HFFc6 (cell line): Measurements from ENCODE around the gene FCN1. TPM values are rescaled to one million over a fixed set of nuclear protein-coding genes. Genes with fewer than 3 reads are reported as not detected.

Source experiments
- DNase-seq: peaks from one replicate; pipeline ENCODE4 v3.0.0-alpha.2; 2018
- H3K27ac Mint-ChIP-seq: 2 replicates; pipeline ENCODE4 v1.8.0; 2020; ENCODE audit warnings: mild to moderate bottlenecking, mixed read lengths
- H3K27me3 Mint-ChIP-seq: 2 replicates; pipeline ENCODE4 v1.8.0; 2021; ENCODE audit warnings: mild to moderate bottlenecking, moderate library complexity, mixed read lengths; ENCODE audit not compliant: insufficient read depth
- H3K36me3 Mint-ChIP-seq: 2 replicates; pipeline ENCODE4 v1.8.0; 2021; ENCODE audit warnings: low read depth, mixed read lengths
- H3K4me1 Mint-ChIP-seq: 2 replicates; pipeline ENCODE4 v1.8.0; 2020; ENCODE audit warnings: low read depth, mixed read lengths
- H3K4me3 Mint-ChIP-seq: 2 replicates; pipeline ENCODE4 v1.8.0; 2020; ENCODE audit warnings: mild to moderate bottlenecking, moderate library complexity, mixed read lengths
- H3K9me3 Mint-ChIP-seq: 2 replicates; pipeline ENCODE4 v1.8.0; 2020; ENCODE audit warnings: mild to moderate bottlenecking, mixed read lengths
- CTCF ChIP-seq: fragments of 200-600 bp; sonication (generic); IDR thresholded peaks from 2 replicates; pipeline ENCODE4 v1.5.0; 2021; ENCODE audit warnings: antibody characterized with exemption, mild to moderate bottlenecking
- total RNA-seq, 6 experiments: library from RNA; stranded (reverse); fragmentation: NEBNext Ultra II Directional; extraction: Animal tissue kit (Norgen Biotek cat#: 25700); gene quantifications; 2 replicates in 1 of 6; 3 replicates in 5 of 6; pipeline ENCODE4 v1.2.3, GENCODE V29; 2021

The FCN1 gene
- total RNA-seq, 6 experiments from 2014 or later: not detected

- no peak for DNase-seq
- no peaks in the 10 kb centered on the region for H3K36me3 Mint-ChIP-seq
- no peak overlapping the region for H3K4me3 Mint-ChIP-seq
- TF ChIP-seq CTCF: no peak
- H3K9me3 Mint-ChIP-seq: no peaks in the 10 kb centered on the region
- no peaks in the 10 kb centered on the region for H3K4me1 Mint-ChIP-seq
- H3K27ac Mint-ChIP-seq: no peak overlapping the region
- peaks cover 70% of the 10 kb centered on the region for H3K27me3 Mint-ChIP-seq
Observed at GRCh38 chr9:134933076-134933659, 15.5 kb upstream of the FCN1 start.

- Mint-ChIP-seq H3K36me3 (no peaks in the 10 kb centered on the region), H3K4me3 (no peak overlapping the region), H3K9me3 (no peaks in the 10 kb centered on the region), H3K4me1 (no peaks in the 10 kb centered on the region), H3K27ac (no peak overlapping the region), H3K27me3 (peaks cover 74% of the 10 kb centered on the region)
- no peak for DNase-seq
- TF ChIP-seq CTCF: no peak
Observed at GRCh38 chr9:134932606-134933005, 14.9 kb upstream of the FCN1 start.

- no peaks in the 10 kb centered on the region for H3K4me1 Mint-ChIP-seq
- peaks cover 73% of the 10 kb centered on the region for H3K27me3 Mint-ChIP-seq
- no peaks in the 10 kb centered on the region for H3K9me3 Mint-ChIP-seq
- no peak for DNase-seq
- H3K36me3 Mint-ChIP-seq: no peaks in the 10 kb centered on the region
- no peak overlapping the region for H3K27ac Mint-ChIP-seq
- no peak overlapping the region for H3K4me3 Mint-ChIP-seq
- TF ChIP-seq CTCF: no peak
Observed at GRCh38 chr9:134932171-134932570, 14.5 kb upstream of the FCN1 start.

GRCh38 chr9:134930398-134930797, 12.7 kb upstream of the FCN1 start:
- Mint-ChIP-seq H3K4me1 (no peaks in the 10 kb centered on the region), H3K36me3 (no peaks in the 10 kb centered on the region), H3K27ac (no peak overlapping the region), H3K27me3 (peaks cover 55% of the 10 kb centered on the region), H3K9me3 (no peaks in the 10 kb centered on the region), H3K4me3 (no peak overlapping the region)
- TF ChIP-seq CTCF: no peak
- no peak for DNase-seq

- no peaks in the 10 kb centered on the region for H3K9me3 Mint-ChIP-seq
- H3K27me3 Mint-ChIP-seq: peaks cover 48% of the 10 kb centered on the region
- no peak for TF ChIP-seq CTCF
- no peaks in the 10 kb centered on the region for H3K36me3 Mint-ChIP-seq
- no peak overlapping the region for H3K4me3 Mint-ChIP-seq
- no peak overlapping the region for H3K27ac Mint-ChIP-seq
- DNase-seq: no peak
- H3K4me1 Mint-ChIP-seq: no peaks in the 10 kb centered on the region
Observed at GRCh38 chr9:134929193-134930158, 11.8 kb upstream of the FCN1 start.
